K562 treated with DMSO at 1 percent for 4 hours (cell line): ENCODE results near the gene SRD5A1. TPM values are rescaled to one million over a fixed set of nuclear protein-coding genes. Genes with fewer than 3 reads are reported as not detected.

Experiments used
- total RNA-seq: library from RNA; unstranded; fragments of 300-600 nt; gene quantifications from 2 replicates; pipeline ENCODE4 v1.2.3, GENCODE V29; 2022; ENCODE audit not compliant: insufficient read depth

The SRD5A1 gene
- 4.3 and 22.9 TPM in 2 replicates for total RNA-seq

GRCh38 chr5:6632888-6633468 lies at the start of gene SRD5A1, which contains the start of gene NSUN2:
Gene SRD5A1, plus strand, starts transcription at chr5:6633440. Its CDS starts 137 bp downstream, at chr5:6633577.
Gene NSUN2, minus strand, starts transcription at chr5:6633044. Its CDS starts 65 bp downstream, at chr5:6632979.

GRCh38 chr5:6713274-6714225 lies 80.3 kb downstream of the SRD5A1 start, which contains the start of gene TENT4A:
Gene TENT4A, plus strand, starts transcription at chr5:6713432. Its CDS starts 552 bp downstream, at chr5:6713984.

Other genes starting within 250 kb of the SRD5A1 start
- gene UBE2QL1, start 184.6 kb upstream of the SRD5A1 start, total RNA-seq = not detected in 2 replicates
- 56.4 TPM in 2 replicates for gene NSUN2, start 396 bp upstream of the SRD5A1 start, total RNA-seq
- gene TENT4A, start 80.0 kb downstream of the SRD5A1 start, total RNA-seq = 8.4 and 19.7 TPM in 2 replicates